ENCODE results near the gene TBL3. TPM values are rescaled to one million over a fixed set of nuclear protein-coding genes. Genes with fewer than 3 reads are reported as not detected.

The TBL3 gene
- total RNA-seq, 1 experiment from 2014 or later, result 68.9 TPM

DNA sequence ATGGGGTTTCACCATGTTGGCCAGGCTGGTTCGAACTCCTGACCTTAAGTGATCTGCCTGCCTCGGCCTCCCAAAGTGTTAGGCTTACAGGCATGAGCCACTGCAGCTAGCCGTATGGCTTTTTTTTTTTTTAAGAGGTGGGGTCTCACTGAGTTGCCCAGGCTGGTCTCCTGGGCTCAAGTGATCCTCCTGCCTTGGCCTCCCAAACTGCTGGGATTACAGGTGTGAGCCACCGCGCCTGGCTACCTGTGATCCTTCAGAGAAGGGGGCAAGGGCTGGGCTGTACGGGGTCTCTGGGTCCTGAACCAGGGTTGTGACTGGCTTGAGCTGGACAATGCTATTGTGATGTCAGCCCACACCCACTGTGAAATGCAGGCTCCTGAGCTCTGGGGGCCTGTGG is 5.4 kb upstream of the TBL3 start, which contains the start of gene RNF151:
Gene RNF151, plus strand, starts transcription at position 397 of the 400 bp plus-strand sequence. CDS start 26 bp downstream, outside the sequence.
- RAD21 ChIA-PET (ENCODE audit: low non-redundant PET in 1 of 2, low total read pairs in 2 of 2, uncharacterized antibody in 2 of 2, unreplicated experiment in 2 of 2), result no interaction called here
- DNase-seq (ENCODE audit: low read depth, low spot score) (no peak), ATAC-seq (no peak)
- H3K79me2 ChIP-seq (ENCODE audit: insufficient read depth, low read length), result peaks cover 58% of the 10 kb centered on the region
- H3K9me2 ChIP-seq (ENCODE audit: insufficient read depth), result no peaks in the 10 kb centered on the region
- peaks cover 5 to 32% of the 10 kb centered on the region in 2 experiments; a peak in 3 of 4 replicates for H3K4me1 ChIP-seq (ENCODE audit: control insufficient read depth in 1 of 2, insufficient read depth in 2 of 2, low read length in 2 of 2)
- H3K9ac ChIP-seq (ENCODE audit: low read length), result peak within 1 kb of the TSS; percentile 93
- peaks cover 11% of the 10 kb centered on the region; the same call in 1 of the 2 replicates for H4K20me1 ChIP-seq (ENCODE audit: insufficient read depth)
- no peaks in the 10 kb centered on the region for H3K9me3 ChIP-seq (ENCODE audit: control insufficient read depth in 1 of 2, insufficient read depth in 1 of 2, low read depth in 1 of 2, low read length in 2 of 2)
- peak within 1 kb of the TSS; percentile 94 for H3K27ac ChIP-seq (ENCODE audit: low read depth, low read length)
- CTCF ChIA-PET, result no interaction called here
- H3K27me3 ChIP-seq (ENCODE audit: insufficient read depth, low read length), result no peaks in the 10 kb centered on the region
- H3K36me3 ChIP-seq (ENCODE audit: control insufficient read depth in 1 of 2, insufficient read depth in 2 of 2, low read length in 2 of 2), result peaks cover 6 to 20% of the 10 kb centered on the region in 2 experiments
- TF ChIP-seq, protein P1, sequence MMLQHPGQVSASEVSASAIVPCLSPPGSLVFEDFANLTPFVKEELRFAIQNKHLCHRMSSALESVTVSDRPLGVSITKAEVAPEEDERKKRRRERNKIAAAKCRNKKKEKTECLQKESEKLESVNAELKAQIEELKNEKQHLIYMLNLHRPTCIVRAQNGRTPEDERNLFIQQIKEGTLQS (IDR thresholded peaks at IDR 0.05), result no peak
- TF ChIP-seq RAD21 (IDR thresholded peaks at IDR 0.05; ENCODE audit: low read depth) (no peak), EZH2phosphoT487 (IDR thresholded peaks at IDR 0.05; ENCODE audit: borderline replicate concordance) (no peak), FOSL1 (IDR thresholded peaks at IDR 0.05; ENCODE audit: low read depth) (no peak), TCF7L2 (IDR thresholded peaks at IDR 0.05; ENCODE audit: borderline replicate concordance, extremely low read depth, insufficient read depth, insufficient read length) (no peak), EZH2 (IDR thresholded peaks at IDR 0.05) (no peak), CBX3 (IDR thresholded peaks at IDR 0.05; ENCODE audit: low read depth) (no peak), SRF (IDR thresholded peaks at IDR 0.05; ENCODE audit: low read depth) (no peak), ZNF274 (IDR thresholded peaks at IDR 0.05; ENCODE audit: low read depth, low read length) (no peak), POLR2A (IDR thresholded peaks at IDR 0.05; ENCODE audit: borderline replicate concordance, extremely low read depth, insufficient read depth, insufficient read length) (no peak), EGR1 (IDR thresholded peaks at IDR 0.05; ENCODE audit: low read depth) (no peak)
- TF ChIP-seq, protein P2, sequence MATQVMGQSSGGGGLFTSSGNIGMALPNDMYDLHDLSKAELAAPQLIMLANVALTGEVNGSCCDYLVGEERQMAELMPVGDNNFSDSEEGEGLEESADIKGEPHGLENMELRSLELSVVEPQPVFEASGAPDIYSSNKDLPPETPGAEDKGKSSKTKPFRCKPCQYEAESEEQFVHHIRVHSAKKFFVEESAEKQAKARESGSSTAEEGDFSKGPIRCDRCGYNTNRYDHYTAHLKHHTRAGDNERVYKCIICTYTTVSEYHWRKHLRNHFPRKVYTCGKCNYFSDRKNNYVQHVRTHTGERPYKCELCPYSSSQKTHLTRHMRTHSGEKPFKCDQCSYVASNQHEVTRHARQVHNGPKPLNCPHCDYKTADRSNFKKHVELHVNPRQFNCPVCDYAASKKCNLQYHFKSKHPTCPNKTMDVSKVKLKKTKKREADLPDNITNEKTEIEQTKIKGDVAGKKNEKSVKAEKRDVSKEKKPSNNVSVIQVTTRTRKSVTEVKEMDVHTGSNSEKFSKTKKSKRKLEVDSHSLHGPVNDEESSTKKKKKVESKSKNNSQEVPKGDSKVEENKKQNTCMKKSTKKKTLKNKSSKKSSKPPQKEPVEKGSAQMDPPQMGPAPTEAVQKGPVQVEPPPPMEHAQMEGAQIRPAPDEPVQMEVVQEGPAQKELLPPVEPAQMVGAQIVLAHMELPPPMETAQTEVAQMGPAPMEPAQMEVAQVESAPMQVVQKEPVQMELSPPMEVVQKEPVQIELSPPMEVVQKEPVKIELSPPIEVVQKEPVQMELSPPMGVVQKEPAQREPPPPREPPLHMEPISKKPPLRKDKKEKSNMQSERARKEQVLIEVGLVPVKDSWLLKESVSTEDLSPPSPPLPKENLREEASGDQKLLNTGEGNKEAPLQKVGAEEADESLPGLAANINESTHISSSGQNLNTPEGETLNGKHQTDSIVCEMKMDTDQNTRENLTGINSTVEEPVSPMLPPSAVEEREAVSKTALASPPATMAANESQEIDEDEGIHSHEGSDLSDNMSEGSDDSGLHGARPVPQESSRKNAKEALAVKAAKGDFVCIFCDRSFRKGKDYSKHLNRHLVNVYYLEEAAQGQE (IDR thresholded peaks at IDR 0.05; ENCODE audit: low read depth), result no peak
- TF ChIP-seq, protein P3, sequence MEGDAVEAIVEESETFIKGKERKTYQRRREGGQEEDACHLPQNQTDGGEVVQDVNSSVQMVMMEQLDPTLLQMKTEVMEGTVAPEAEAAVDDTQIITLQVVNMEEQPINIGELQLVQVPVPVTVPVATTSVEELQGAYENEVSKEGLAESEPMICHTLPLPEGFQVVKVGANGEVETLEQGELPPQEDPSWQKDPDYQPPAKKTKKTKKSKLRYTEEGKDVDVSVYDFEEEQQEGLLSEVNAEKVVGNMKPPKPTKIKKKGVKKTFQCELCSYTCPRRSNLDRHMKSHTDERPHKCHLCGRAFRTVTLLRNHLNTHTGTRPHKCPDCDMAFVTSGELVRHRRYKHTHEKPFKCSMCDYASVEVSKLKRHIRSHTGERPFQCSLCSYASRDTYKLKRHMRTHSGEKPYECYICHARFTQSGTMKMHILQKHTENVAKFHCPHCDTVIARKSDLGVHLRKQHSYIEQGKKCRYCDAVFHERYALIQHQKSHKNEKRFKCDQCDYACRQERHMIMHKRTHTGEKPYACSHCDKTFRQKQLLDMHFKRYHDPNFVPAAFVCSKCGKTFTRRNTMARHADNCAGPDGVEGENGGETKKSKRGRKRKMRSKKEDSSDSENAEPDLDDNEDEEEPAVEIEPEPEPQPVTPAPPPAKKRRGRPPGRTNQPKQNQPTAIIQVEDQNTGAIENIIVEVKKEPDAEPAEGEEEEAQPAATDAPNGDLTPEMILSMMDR (IDR thresholded peaks at IDR 0.05 in 2 of 3, conservative IDR thresholded peaks at IDR 0.05 in 1 of 3; ENCODE audit: borderline replicate concordance in 1 of 3, insufficient read depth in 1 of 3, low read depth in 2 of 3, low read length in 2 of 3), result no peak
- TF ChIP-seq, protein P4, sequence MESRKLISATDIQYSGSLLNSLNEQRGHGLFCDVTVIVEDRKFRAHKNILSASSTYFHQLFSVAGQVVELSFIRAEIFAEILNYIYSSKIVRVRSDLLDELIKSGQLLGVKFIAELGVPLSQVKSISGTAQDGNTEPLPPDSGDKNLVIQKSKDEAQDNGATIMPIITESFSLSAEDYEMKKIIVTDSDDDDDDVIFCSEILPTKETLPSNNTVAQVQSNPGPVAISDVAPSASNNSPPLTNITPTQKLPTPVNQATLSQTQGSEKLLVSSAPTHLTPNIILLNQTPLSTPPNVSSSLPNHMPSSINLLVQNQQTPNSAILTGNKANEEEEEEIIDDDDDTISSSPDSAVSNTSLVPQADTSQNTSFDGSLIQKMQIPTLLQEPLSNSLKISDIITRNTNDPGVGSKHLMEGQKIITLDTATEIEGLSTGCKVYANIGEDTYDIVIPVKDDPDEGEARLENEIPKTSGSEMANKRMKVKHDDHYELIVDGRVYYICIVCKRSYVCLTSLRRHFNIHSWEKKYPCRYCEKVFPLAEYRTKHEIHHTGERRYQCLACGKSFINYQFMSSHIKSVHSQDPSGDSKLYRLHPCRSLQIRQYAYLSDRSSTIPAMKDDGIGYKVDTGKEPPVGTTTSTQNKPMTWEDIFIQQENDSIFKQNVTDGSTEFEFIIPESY (IDR thresholded peaks at IDR 0.05; ENCODE audit: extremely low read depth, insufficient replicate concordance, low read length), result no peak
- no TSS peak for BruUV-seq (replicated peaks)
- POLR2A ChIA-PET, result interaction anchor here (5.9 kb wide), 1 partner anchor 14 kb away, joined by 104 read pairs; the partner anchor contains the start of genes GFER and NOXO1
- intact Hi-C loops (cut with micrococcal nuclease), result no loop called here
- peak within 1 kb of the TSS; percentile 65 to 73 for H3K4me3 ChIP-seq (replicated peaks in 1 of 2; ENCODE audit: low read depth in 1 of 2, low read length in 2 of 2)
- peak within 1 kb of the TSS; percentile 87 for H3K4me2 ChIP-seq (ENCODE audit: low read length)
- no peak within 1 kb of the TSS for H2AFZ ChIP-seq (ENCODE audit: low read depth, low read length, poor library complexity, severe bottlenecking)

Measured in HCT116 (cell line).